Right lobe of liver (tissue), 4 donors: Measurements from ENCODE around the gene GOLIM4.

Experiments
- CTCF ChIP-seq, 4 donors: fragments of 200-600 bp in 3 of 4; fragments of 450-650 bp in 1 of 4; IDR thresholded peaks; one replicate each; pipeline versions ENCODE4 v1.5.1 to v1.8.0; 2016 to 2022; ENCODE audit warnings: antibody characterized with exemption in 4 of 4, mild to moderate bottlenecking in 2 of 4
- POLR2A ChIP-seq: fragments of 450-650 bp; IDR thresholded peaks from one replicate; pipeline ENCODE4 v1.6.1; 2017; ENCODE audit warnings: antibody characterized with exemption, mild to moderate bottlenecking
- donor health status: DM: no; HTN: no; CAD: no.
- donor health status: DM: no; HTN: no; CAD: no.
- donor health status: DM: no; HTN: yes; CAD: no.

GRCh38 chr3:168081171-168081771 lies 14.5 kb downstream of the GOLIM4 start:
- TF ChIP-seq CTCF (IDR thresholded peaks at IDR 0.05) = no peak
- no peak for TF ChIP-seq POLR2A
